ENCODE data around the gene ABCA4. TPM values are rescaled to one million over a fixed set of nuclear protein-coding genes. Genes with fewer than 3 reads are reported as not detected.
A peak's percentile ranks its signal among the peaks of the same experiment; 100 is the strongest.

ABCA4 gene
- total RNA-seq, 1 donor from 2014 or later: 3.2 TPM

- no peak for DNase-seq (ENCODE audit: extremely low spot score, unreplicated experiment)
- Mint-ChIP-seq H3K27ac (peak overlapping the region; percentile 35), H3K27me3 (peaks cover 4% of the 10 kb centered on the region), H3K4me1 (ENCODE audit: unreplicated experiment) (peaks cover 21% of the 10 kb centered on the region), H3K9me3 (no peaks in the 10 kb centered on the region), H3K4me3 (no peak overlapping the region), H3K36me3 (no peaks in the 10 kb centered on the region)
- no peak for TF ChIP-seq CTCF (conservative IDR thresholded peaks at IDR 0.05)
Measured at GRCh38 chr1:94022471-94023189, 98.3 kb downstream of the ABCA4 start.

GRCh38 chr1:94020764-94021579 lies 100.0 kb downstream of the ABCA4 start:
- Mint-ChIP-seq H3K4me1 (ENCODE audit: unreplicated experiment) (peaks cover 21% of the 10 kb centered on the region), H3K27me3 (peaks cover 4% of the 10 kb centered on the region), H3K9me3 (no peaks in the 10 kb centered on the region), H3K36me3 (no peaks in the 10 kb centered on the region), H3K27ac (peak overlapping the region; percentile 35), H3K4me3 (no peak overlapping the region)
- TF ChIP-seq CTCF (conservative IDR thresholded peaks at IDR 0.05): no peak
- no peak for DNase-seq (ENCODE audit: extremely low spot score, unreplicated experiment)

- no peaks in the 10 kb centered on the region for H3K9me3 Mint-ChIP-seq
- no peak for TF ChIP-seq CTCF (conservative IDR thresholded peaks at IDR 0.05)
- DNase-seq (ENCODE audit: extremely low spot score, unreplicated experiment): no peak
- peaks cover 18% of the 10 kb centered on the region for H3K4me1 Mint-ChIP-seq (ENCODE audit: unreplicated experiment)
- no peaks in the 10 kb centered on the region for H3K36me3 Mint-ChIP-seq
- no peak overlapping the region for H3K4me3 Mint-ChIP-seq
- no peaks in the 10 kb centered on the region for H3K27me3 Mint-ChIP-seq
- no peak overlapping the region for H3K27ac Mint-ChIP-seq
Measured at GRCh38 chr1:94019327-94019726, 101.6 kb downstream of the ABCA4 start.

GRCh38 chr1:94017155-94017829 lies 103.7 kb downstream of the ABCA4 start:
- Mint-ChIP-seq H3K27me3 (peaks cover 6% of the 10 kb centered on the region), H3K4me3 (no peak overlapping the region), H3K36me3 (no peaks in the 10 kb centered on the region), H3K4me1 (ENCODE audit: unreplicated experiment) (peaks cover 31% of the 10 kb centered on the region), H3K27ac (no peak overlapping the region), H3K9me3 (no peaks in the 10 kb centered on the region)
- no peak for TF ChIP-seq CTCF (conservative IDR thresholded peaks at IDR 0.05)
- no peak for DNase-seq (ENCODE audit: extremely low spot score, unreplicated experiment)

- no peak overlapping the region for H3K27ac Mint-ChIP-seq
- no peak overlapping the region for H3K4me3 Mint-ChIP-seq
- no peaks in the 10 kb centered on the region for H3K9me3 Mint-ChIP-seq
- peaks cover 6% of the 10 kb centered on the region for H3K27me3 Mint-ChIP-seq
- DNase-seq (ENCODE audit: extremely low spot score, unreplicated experiment): no peak
- no peak for TF ChIP-seq CTCF (conservative IDR thresholded peaks at IDR 0.05)
- no peaks in the 10 kb centered on the region for H3K36me3 Mint-ChIP-seq
- H3K4me1 Mint-ChIP-seq (ENCODE audit: unreplicated experiment): peaks cover 20% of the 10 kb centered on the region
Measured at GRCh38 chr1:94015489-94015817, 105.5 kb downstream of the ABCA4 start.
